HG03342 (cell line): Measurements from ENCODE around the gene LIPE.

Experiments used
- ATAC-seq: cut with Tn5 transposase; IDR thresholded peaks from one replicate; pipeline ENCODE4 v1.9.1; 2021; ENCODE audit warnings: mild to moderate bottlenecking, moderate library complexity; ENCODE audit not compliant: unreplicated experiment

LIPE gene

DNA sequence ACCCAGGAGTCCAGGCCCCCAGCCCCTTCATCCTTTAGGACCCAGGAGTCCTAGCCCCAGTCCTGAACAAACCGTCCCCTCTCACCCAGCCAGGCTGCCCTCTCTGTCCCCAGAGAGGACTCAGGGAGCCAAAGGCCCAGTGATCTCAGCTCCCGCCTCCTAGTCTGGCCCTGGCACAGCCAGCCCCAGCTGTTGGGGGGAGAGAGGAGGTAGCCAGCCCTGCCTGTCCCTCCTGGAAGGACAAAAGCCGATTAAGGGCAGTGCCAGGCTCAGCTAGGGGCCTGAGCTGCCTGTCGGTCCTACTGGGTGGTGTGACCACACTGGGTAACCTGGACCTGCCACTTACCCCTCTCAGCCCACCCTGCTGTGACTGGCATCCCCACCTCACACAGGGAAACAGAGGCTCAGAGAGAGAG lies 14.5 kb downstream of the LIPE start:
- ATAC-seq: no peak

DNA sequence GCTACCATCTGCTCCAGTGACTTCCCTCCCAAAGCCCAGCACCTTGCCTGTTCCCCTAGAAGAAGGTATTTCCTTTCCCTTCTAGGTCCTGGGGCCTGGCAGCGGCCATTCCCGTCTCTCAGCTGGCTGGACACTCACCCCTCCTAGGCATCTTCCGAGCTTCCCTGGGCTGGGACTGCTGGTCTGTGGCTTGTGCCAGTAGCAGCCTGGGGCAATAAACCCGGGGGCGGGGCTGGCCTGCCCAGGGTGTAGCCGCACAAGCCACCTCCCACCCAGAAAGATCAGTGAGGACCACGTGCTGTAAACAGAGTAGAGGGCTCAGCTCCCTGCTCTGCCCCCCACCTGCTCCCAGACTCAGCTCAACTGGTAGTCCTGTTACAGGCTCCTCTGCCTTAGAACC lies 15.0 kb downstream of the LIPE start:
- no peak for ATAC-seq

DNA sequence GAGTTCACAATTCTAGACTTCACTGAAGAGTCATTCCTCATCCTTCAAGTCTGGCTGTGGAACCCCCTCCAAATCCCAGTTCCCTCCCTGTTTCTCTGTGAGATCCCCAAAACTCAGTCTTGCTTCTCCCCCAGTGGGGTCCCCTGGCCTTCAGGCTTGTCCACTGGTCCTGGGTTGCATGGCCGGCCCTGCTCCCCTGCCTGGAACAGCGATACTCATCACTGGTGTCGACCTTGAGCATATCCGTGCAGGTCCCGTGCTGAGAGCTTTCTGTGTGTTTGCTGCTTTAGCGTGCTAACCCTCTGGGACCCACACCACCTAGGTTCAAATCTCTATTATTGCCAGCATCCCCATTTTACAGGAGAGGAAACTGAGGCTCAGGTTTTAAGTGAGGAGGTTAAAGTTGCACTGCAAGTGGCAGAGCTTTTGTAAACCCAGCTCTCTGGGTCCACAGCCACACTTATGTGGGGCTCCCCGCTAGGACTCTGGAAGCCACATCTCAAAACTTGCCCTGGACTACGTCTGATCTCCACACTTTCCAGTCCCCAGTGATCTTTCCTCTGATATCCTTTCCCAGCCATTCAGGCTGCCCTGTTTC lies 15.5 kb downstream of the LIPE start:
- ATAC-seq: no peak

DNA sequence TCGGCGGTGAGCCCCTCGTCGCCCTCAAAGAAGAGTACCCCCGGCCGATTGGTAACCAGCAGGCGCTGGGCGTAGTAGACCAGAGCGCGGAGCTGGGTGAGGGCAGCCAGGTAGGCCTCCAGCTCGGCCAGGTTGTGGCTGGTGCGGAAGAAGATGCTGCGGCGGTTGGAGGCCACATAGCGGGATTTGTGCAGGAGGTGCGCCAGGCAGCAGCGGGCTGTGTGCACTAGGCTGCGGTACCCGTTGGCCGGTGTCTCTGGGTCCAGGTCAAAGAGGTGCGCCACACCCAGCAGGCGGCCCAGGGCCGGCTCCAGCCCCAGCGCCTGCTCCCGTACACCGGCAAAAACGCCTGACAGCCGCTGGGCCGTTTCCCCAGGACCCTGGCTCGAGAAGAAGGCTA lies 16.8 kb downstream of the LIPE start:
- ATAC-seq: no peak

DNA sequence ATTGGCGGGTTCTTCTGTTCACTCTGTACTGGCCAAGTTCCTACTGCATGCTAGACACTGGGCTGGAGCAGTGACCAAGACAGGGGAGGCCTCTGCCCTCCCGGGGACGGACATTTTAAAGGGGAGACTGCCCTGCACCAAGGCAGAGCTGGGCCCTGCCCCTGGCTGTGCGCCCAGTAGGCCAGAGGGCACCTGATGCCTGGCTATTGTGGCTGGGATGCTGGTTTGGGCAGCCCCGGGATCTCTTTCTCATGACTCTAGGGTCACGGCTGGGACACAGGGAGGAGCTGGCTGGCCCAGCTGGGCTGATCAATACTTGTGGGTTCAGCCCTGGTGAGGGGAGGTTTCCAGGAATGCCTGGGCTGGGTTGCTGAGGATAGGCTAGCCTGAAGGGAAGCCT lies 17.7 kb downstream of the LIPE start:
- ATAC-seq: no peak

DNA sequence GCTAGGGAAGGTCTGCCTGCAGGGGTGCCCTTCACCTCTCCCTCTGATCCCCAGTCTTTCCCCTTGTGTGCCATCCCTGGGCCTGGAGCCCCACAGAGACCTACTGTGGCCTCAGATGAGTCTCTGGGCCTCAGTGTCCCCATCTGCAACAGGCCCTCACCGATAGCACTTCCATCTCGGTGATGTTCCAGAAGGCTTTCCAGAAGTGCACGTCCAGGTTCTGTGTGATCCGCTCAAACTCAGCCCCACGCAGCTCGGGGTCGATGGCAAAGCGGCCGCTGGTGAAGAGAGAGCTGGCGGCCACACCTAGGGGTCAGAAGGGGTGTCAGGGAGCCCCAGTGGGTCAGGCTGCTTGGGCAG lies 19.4 kb downstream of the LIPE start:
- no peak for ATAC-seq

DNA sequence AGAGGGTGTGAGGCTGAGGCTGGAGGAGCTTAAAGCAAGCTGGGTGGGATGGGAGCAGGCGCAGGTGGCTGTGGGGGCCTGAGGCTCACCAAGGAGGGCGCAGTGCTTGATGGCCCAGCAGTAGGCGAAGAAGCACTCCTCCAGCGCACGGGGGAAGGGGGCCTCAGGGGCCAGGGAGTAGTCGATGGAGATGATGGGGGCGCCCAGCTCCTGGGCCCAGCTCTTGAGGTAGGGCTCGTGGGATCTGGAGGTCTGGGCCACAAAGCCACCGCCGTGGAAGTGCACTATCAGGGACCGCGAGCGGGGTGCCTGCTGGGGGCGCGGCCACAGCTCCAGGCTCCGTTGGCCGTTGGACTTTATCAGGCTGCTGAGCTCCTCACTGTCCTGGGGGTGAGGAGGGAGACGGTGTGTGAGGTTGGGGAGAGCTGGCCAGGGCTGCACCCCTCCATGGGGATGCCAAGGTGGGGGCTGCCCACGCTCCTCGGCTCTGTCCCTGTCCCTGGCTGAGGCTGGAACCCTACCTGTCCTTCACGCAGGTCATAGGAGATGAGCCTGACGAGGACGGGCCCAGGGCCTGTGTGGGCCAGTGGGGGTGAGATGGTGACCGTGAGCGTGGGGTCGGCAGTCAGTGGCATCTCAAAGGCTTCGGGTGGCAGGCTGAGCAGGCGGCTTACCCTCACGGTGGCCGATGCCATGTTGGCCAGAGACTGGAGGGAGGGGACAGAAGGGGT lies 19.9 kb downstream of the LIPE start:
- ATAC-seq: no peak

DNA sequence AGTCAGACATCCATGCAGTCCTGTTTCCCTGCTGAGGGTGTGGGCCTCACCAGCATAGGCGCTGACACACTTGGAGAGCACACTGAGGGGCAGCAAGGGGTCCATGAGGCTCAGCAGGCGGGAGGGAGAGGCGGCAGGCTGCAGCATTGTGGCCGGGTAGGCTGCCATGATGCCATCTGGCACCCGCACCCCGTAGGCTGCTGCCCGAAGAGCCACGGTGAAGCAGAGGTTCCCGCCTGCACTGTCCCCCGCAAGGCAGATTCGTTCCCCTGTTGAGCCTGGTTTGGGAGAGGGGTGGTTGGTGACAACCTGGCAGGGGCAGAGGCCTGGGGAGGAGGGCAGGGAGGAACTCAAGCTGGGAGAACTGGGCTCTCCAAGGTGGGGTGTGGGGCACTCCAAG lies 21.1 kb downstream of the LIPE start:
- no peak for ATAC-seq

DNA sequence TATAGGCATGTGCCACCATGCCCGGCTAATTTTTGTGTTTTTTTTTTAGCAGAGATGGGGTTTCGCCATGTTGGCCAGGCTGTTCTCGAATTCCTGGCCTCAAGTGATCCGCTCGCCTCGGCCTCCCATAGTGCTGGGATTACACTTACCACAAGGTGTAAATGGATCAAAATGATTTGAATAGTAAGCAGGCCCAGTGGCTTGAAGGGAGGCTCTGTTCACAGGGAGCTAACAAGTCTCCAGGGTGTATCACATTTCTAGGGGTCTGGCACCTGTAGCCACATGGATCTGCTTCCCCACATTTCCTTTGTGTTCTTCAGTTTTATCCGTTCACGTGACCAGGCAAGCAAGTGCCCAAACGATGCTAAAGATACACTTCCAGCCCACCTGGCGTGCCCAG lies 23.6 kb downstream of the LIPE start:
- no peak for ATAC-seq

DNA sequence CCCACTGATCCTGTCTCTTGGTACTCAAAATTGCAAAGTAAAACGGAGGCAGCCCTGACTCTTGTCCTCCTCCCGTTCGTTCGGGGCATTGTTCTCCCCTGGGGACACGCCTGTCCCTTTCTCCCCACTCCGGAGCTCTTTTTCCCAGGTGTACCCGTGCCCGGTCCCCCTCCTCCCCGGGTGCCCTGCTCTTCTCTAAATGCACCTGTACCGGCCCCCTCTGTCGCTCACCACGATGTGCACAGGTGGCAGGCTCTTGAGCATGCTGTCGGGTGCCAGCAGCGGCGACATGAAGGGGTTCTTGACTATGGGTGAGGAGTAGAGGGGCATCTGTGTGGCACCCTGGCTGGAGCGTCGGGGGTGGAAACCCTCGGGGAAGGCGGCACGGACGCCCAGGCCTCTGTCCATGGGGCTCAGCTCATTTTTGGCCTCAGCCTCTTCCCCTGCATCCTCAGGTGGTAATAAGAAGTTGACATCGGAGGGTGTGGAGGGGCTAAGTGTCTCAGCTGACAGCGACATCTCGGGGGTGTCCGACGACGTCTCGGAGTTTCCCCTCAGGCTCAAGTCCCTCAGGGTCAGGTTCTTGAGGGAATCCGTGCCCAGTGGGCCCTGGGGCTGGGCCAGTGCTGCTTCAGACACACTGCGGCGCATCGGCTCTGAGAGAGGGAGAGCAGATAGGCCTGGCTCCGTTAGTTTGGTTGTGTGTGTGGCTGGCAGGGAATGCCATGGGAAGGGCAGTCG lies 24.6 kb downstream of the LIPE start:
- no peak for ATAC-seq

DNA sequence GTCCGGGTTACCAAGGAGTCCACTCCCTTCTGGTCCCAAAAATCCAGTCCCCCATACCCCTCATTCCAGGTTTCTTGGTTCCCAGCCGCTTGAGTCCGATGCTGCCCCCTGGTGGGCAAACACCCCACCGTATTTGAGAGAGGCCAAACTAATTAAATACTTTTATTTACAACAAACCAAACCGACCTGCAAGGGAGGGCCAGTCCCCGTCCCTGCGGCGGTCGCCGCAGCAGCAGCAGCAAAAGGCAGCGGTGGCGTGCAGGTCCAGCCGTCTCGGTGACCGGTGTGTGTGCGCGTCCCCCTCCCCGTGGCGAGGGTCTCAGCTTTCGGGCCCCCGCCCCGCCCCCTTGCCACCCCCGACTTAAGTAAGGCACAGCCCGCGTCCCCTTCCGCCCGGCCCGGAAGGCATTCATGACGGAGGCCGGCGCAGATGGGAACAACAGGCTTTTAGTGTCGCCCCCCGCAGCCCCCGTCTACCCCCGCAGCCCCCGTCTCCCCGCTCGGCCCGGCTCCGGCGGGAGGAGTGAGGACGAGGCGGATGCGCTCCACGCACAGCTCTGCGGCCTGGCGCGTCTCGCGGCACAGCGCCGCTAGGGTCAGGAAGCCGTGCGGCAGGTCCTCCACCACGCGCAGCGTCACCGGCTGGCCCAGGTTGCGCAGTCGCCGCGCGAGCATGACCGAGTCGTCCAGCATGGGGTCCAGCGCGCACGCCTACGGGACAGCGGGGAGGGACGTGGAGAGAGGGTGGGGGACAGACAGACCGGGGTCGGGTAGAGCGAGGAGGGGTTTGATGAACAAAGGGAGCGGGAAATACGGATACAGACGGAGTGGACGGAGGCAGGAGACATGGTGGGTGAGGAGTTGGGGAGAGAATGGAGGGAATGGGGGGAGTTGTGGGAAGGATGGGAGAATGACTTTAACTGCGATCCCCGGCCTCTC lies 25.6 kb downstream of the LIPE start:
- ATAC-seq: no peak

DNA sequence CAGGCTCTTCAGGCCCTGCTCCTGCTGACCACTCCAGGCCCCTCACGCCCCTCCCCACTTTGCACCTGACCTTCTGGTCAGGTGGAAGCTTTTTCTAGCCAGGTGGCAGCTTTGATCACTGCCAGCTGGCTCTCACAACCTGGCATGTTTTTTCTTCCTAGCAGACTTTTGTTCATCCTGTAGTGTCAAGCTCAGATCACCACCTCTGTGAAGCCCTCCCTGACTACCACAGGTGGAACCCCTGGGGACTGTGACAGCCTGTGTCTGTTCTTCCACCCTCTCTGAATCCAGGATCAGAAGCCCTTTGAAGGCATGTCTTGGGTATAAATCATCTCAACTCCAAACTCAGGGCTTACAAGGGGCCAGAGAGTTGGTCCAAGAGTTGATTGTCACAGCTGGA lies 26.8 kb downstream of the LIPE start:
- ATAC-seq: no peak

DNA sequence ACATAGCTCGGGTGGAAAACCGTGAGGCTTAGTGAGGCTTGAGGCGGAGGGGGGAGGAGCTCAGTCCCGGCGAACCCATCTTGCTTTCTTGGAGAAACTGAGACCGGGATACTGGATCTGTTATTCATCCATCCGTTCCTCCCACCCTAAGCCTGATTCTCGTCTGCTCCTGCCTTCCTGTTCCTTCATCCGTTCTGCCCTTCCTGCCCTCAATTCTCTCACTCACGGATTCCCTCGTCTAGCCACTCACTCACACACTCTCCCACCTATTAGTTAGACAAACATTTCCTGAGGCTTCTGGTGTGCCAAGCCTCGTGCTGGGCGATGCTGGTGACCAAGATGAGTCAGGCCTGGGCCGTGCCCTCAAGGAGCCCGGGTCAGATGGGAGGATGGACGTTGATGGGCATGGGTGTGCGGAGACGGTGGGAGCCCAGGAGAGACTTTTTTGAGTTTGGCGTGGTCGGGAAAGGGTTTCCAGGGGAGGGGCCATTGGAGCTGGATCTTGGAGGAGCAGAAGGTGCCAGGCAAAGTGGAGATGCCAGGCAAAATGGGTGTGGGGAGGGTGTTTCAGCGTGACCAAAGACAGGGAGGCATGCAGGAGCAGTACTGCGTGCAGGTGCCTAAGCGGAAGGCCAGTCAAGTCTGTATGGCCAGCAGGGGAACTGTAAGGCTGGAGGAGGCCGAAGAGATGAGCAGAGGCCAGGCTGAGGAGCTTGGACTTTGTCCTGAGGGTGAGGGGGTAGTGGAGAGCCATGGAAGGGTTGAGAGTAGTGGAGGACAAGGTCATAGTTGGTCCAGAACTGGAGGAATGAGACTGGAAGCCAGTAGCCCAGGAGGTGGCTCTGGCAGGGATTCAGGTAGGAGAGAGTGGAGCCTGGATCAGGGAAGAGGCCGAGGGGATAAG lies 29.7 kb downstream of the LIPE start:
- ATAC-seq: no peak

DNA sequence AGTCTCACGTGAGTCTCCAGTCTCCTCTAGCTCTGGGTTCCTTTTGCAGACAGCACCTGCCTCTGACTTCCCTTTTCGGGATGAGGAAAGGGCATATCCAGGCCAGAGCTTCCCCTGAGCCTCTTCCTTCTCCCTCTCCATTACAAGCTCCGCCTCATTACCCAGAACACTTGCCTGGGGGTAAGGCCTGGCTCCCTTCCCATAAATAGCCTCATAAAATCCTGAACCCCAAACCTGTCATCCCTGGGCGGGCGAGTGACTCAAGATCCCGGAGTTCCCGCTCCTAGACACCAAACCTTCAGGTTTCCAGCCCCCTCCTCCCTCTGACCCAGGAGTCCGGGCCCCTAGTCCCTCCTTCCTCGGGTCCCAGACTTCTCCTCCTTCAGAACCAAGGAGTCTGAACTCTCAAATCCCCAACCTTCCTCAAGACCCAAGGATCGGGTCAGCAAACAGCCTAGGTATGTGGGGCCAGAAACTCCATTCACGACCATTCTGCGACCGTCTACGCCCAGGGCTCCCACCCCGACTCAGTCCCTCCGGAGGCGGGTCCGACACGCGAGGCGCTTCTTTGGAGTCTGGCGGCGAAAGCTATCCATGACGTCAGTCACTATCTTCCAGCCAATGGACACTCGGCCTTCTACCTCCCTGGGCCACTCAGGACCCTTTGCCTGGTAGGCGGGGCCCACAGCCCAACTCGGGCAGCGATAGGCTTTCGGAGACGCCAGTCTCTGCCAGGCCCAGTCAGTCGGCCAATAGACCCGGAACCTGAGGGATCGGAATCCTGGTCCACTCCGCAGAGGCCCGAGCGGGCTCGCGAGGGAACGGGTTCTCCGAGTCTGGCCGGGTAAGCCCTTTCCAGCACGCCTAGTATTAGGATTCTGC lies 30.6 kb downstream of the LIPE start:
- ATAC-seq: peak; percentile 97

DNA sequence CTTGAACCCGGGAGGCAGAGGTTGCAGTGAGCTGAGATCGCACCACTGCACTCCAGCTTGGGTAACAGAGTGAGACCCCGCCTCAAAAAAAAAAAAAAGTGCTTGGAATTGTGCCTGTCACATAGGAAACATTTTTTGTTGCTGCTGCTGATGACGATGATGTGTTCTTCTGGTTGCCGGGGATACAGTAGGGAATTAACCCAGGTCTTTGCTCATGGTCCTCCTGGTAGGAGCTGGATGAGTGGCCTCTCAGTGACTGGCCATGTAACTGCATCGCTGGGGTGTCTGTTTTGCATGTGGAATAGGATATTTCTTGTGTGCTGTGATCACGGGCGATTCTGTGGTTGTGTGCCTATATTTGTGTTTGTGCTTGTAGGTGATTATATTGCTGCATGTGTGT lies 32.4 kb downstream of the LIPE start:
- ATAC-seq: no peak

DNA sequence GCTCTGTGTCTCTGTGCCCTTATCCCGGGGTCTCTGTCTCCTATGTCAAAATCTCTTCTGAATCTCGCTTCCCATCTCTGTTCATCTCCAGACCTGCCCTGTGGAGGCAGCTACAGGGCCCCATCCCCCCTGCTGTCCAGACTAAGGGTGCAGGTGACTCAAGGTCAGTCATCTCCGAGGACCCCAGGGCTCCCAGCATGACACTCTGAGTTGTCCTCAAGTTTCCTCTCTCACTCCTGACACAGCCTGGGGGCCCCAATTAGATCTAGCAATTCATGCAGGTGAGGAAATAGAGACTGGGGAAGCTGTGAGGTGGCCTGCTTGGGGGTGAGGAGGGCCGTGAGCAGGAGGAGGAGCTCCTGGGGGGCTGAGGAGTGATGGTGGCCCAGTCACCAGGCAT lies 35.0 kb downstream of the LIPE start:
- no peak for ATAC-seq

DNA sequence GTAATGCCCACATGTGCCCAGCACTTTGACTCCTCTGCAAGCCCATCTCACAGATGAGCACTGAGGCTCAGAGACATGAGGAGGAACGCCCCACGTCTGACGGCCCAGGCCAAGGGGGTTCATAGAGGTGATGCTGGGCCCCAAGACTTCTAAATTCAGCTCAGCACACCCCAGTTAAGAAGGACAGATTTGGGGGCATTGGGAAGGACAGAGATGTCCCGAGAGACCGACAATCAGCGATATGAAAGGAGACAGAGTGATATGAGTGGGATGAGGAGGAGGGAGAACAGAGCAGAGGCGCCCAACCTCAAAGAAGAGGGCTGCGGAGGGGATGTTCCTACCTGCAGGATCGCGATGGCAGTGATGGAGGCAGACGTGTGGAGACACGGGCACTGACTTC lies 37.3 kb downstream of the LIPE start, which contains the start of gene CNFN:
Gene CNFN (minus strand): TSS at position 399 of the 400 bp plus-strand sequence. CDS start 1,260 bp downstream, outside the sequence.
- ATAC-seq: no peak

DNA sequence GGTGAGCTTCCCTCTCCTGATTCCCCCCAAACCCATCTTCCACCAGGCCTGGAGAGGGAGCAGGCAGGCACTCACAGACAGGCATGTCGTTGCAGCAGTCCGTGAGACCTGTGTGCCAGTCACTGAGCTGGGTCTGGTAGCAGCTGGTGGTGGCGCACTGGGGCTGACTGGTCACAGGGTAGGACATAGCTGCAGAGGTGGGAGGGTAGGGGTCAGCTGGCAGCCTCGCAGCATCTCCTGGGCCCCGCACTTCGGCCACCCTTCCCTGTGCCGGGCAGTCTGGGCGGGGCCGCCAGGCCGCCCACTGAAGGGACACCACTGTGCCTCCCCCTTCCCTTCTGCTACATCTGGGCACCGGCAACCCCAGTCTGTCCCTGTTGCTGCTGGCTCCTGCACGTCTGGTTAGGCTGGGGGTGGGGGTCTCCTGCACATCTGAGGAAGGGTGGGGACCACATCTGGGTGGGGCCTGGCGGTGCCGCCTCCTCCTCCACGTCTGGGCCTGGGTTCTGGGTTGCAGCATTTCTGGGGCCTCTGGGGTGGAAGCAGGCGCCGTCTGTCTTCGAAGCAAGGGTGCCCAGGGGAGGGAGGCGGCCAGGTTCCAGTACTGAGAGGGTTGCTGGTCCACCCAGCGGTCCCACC lies 38.2 kb downstream of the LIPE start:
- no peak for ATAC-seq
